H1 (cell line): Measurements from ENCODE around the gene PIGK. TPM values are rescaled to one million over a fixed set of nuclear protein-coding genes. Genes with fewer than 3 reads are reported as not detected.

Experiments used
- CTCF ChIA-PET: fragments of 300-600 bp; sonication (Branson Sonifier 250); formaldehyde crosslinking; loops from one replicate; lab custom pipeline; 2021; ENCODE audit not compliant: partially characterized antibody; lab: Charles Lee
- POLR2A ChIA-PET: fragments of 300-600 bp; sonication (Branson Sonifier 250); formaldehyde crosslinking; loops from one replicate; lab custom pipeline; 2021; ENCODE audit warnings: inconsistent platforms; ENCODE audit not compliant: partially characterized antibody; lab: Charles Lee
- DNase-seq, 2 experiments: peaks; one replicate each; pipeline versions ENCODE4 v3.0.0 to v3.0.0-alpha.2; 2010 to 2022; ENCODE audit warnings: low spot score in 2 of 2, low read depth in 1 of 2, mixed read lengths in 1 of 2
- FAIRE-seq: peaks from 2 replicates; lab custom pipeline; 2011; peaks lifted over from hg19 to GRCh38; lab: Jason Lieb, UNC
- H2AFZ ChIP-seq: 2 replicates; pipeline ENCODE4 v1.8.1; 2012; ENCODE audit warnings: low read length, inconsistent platforms
- H2AK5ac ChIP-seq: 2 replicates; pipeline ENCODE4 v1.6.1; 2013; ENCODE audit warnings: low read depth, low read length
- H2BK120ac ChIP-seq: replicated peaks from 2 replicates; pipeline ENCODE3; 2013; ENCODE audit warnings: low read depth, low read length, inconsistent platforms
- H2BK12ac ChIP-seq: 2 replicates; pipeline ENCODE4 v1.6.1; 2013; ENCODE audit warnings: low read depth, low read length
- H2BK15ac ChIP-seq: 2 replicates; pipeline ENCODE4 v1.6.1; 2013; ENCODE audit warnings: low read length
- H2BK20ac ChIP-seq: 2 replicates; pipeline ENCODE4 v1.6.1; 2013; ENCODE audit warnings: low read length
- H2BK5ac ChIP-seq: 2 replicates; pipeline ENCODE4 v1.6.1; 2013; ENCODE audit warnings: low read depth, low read length
- H3K14ac ChIP-seq: 2 replicates; pipeline ENCODE4 v1.6.1; 2013; ENCODE audit warnings: inconsistent platforms; ENCODE audit not compliant: insufficient read length
- H3K18ac ChIP-seq: 2 replicates; pipeline ENCODE4 v1.6.1; 2013; ENCODE audit warnings: low read length; ENCODE audit errors: extremely low read depth
- H3K23ac ChIP-seq: 2 replicates; pipeline ENCODE4 v1.6.1; 2013; ENCODE audit warnings: inconsistent platforms; ENCODE audit not compliant: insufficient read length
- H3K23me2 ChIP-seq: 2 replicates; pipeline ENCODE4 v1.6.1; 2013; ENCODE audit warnings: low read depth, low read length
- H3K27ac ChIP-seq: 2 replicates; pipeline ENCODE4 v1.6.1; 2011; ENCODE audit warnings: low read depth, low read length, inconsistent platforms
- H3K27me3 ChIP-seq, 4 experiments: replicated peaks in 1 of 4; 1 replicate in 1 of 4; 2 replicates in 3 of 4; pipeline versions ENCODE4 v1.6.1 to v1.8.1; 2011 to 2013; ENCODE audit warnings: low read length in 3 of 4, mild to moderate bottlenecking in 3 of 4, inconsistent platforms in 2 of 4, mixed read lengths in 2 of 4, moderate library complexity in 1 of 4; ENCODE audit not compliant: control insufficient read depth in 3 of 4, insufficient read depth in 3 of 4; ENCODE audit errors: extremely low read depth in 1 of 4
- H3K36me3 ChIP-seq, 4 experiments: 2 replicates each; pipeline versions ENCODE4 v1.6.1 to v1.8.1; 2011 to 2013; ENCODE audit warnings: mild to moderate bottlenecking in 4 of 4, low read length in 3 of 4, moderate library complexity in 2 of 4, control low read depth in 1 of 4, inconsistent platforms in 1 of 4; ENCODE audit not compliant: insufficient read depth in 4 of 4, control insufficient read depth in 2 of 4
- H3K4ac ChIP-seq: replicated peaks from 2 replicates; pipeline ENCODE3; 2013; ENCODE audit warnings: low read length, low read depth, mixed read lengths, inconsistent platforms; ENCODE audit not compliant: insufficient read length
- H3K4me1 ChIP-seq, 4 experiments: replicated peaks in 1 of 4; 1 replicate in 1 of 4; 2 replicates in 3 of 4; pipeline versions ENCODE4 v1.6.1 to v1.8.1; 2011 to 2013; ENCODE audit warnings: low read length in 3 of 4, inconsistent platforms in 2 of 4, mixed read lengths in 1 of 4; ENCODE audit not compliant: insufficient read depth in 4 of 4, control insufficient read depth in 3 of 4
- H3K4me2 ChIP-seq, 2 experiments: 2 replicates each; pipeline versions ENCODE4 v1.6.1 to v1.8.1; 2011 to 2013; ENCODE audit warnings: low read depth in 2 of 2, low read length in 2 of 2, control low read depth in 1 of 2, inconsistent platforms in 1 of 2, mild to moderate bottlenecking in 1 of 2; ENCODE audit not compliant: insufficient read depth in 1 of 2
- H3K4me3 ChIP-seq, 4 experiments: fragments of 200-600, 300-600 bp in 1 of 4; sonication (generic), shearing (Covaris generic), sonication (Bioruptor Twin) in 1 of 4; 2 replicates each; pipeline versions ENCODE4 v1.5.1 to v1.8.1; 2011 to 2016; ENCODE audit warnings: low read length in 4 of 4, low read depth in 3 of 4, control low read depth in 2 of 4, inconsistent platforms in 2 of 4, mild to moderate bottlenecking in 2 of 4, mixed read lengths in 1 of 4, moderate library complexity in 1 of 4; ENCODE audit not compliant: insufficient read depth in 2 of 4; ENCODE audit errors: extremely low read depth in 1 of 4
- H3K56ac ChIP-seq: replicated peaks from 2 replicates; pipeline ENCODE3; 2013; ENCODE audit warnings: low read depth, mild to moderate bottlenecking, mixed read lengths, low read length, inconsistent platforms; ENCODE audit not compliant: insufficient read length
- H3K79me1 ChIP-seq: 2 replicates; pipeline ENCODE4 v1.6.1; 2013; ENCODE audit warnings: low read depth, low read length, control low read depth
- H3K79me2 ChIP-seq, 2 experiments: 2 replicates each; pipeline versions ENCODE4 v1.6.1 to v1.8.1; 2012 to 2013; ENCODE audit warnings: low read length in 2 of 2, mild to moderate bottlenecking in 2 of 2, inconsistent platforms in 1 of 2; ENCODE audit not compliant: insufficient read depth in 2 of 2, control insufficient read depth in 1 of 2
- H3K9ac ChIP-seq, 4 experiments: replicated peaks in 1 of 4; 1 replicate in 1 of 4; 2 replicates in 3 of 4; pipeline versions ENCODE4 v1.6.1 to v1.8.1; 2011 to 2013; ENCODE audit warnings: low read depth in 3 of 4, low read length in 3 of 4, control low read depth in 2 of 4, mild to moderate bottlenecking in 2 of 4, moderate library complexity in 2 of 4, inconsistent platforms in 1 of 4; ENCODE audit errors: extremely low read depth in 1 of 4
- H3K9me3 ChIP-seq, 2 experiments: 2 replicates each; pipeline versions ENCODE4 v1.6.1 to v1.8.1; 2012 to 2013; ENCODE audit warnings: mild to moderate bottlenecking in 2 of 2, moderate library complexity in 2 of 2, control low read depth in 1 of 2, inconsistent platforms in 1 of 2, low read depth in 1 of 2, low read length in 1 of 2, mixed read lengths in 1 of 2; ENCODE audit not compliant: insufficient read depth in 2 of 2
- H4K20me1 ChIP-seq, 2 experiments: replicated peaks in 1 of 2; 2 replicates each; pipeline versions ENCODE3 to v1.8.1; 2011 to 2013; ENCODE audit warnings: inconsistent platforms in 2 of 2, low read length in 2 of 2, mild to moderate bottlenecking in 1 of 2; ENCODE audit not compliant: insufficient read depth in 2 of 2, control insufficient read depth in 1 of 2
- H4K5ac ChIP-seq: 2 replicates; pipeline ENCODE4 v1.6.1; 2013; ENCODE audit warnings: low read length, low read depth, mixed read lengths, inconsistent platforms; ENCODE audit not compliant: insufficient read length
- H4K8ac ChIP-seq: 2 replicates; pipeline ENCODE4 v1.8.0; 2013; ENCODE audit warnings: mild to moderate bottlenecking, moderate library complexity, low read length, inconsistent platforms; ENCODE audit not compliant: insufficient read depth; ENCODE audit errors: extremely low read depth
- H4K91ac ChIP-seq: replicated peaks from 2 replicates; pipeline ENCODE3; 2013; ENCODE audit warnings: low read length, mixed read lengths, inconsistent platforms; ENCODE audit not compliant: insufficient read length
- BRCA1 ChIP-seq: IDR thresholded peaks from 2 replicates; pipeline ENCODE4 v1.6.1; 2012; ENCODE audit warnings: low read depth, low read length, improper control_type of control experiment
- WGBS, 2 experiments: shearing (Covaris generic) in 1 of 2; methylation state at CpG; one replicate each; pipeline versions ENCODE4 v1.1.6 to v1.1.7; 2013 to 2015; ENCODE audit warnings: low lambda C conversion rate in 2 of 2, mixed read lengths in 2 of 2, inconsistent platforms in 1 of 2, low coverage in 1 of 2, missing lambda C conversion rate in 1 of 2; ENCODE audit not compliant: insufficient replicate concordance in 2 of 2, insufficient coverage in 1 of 2, insufficient read length in 1 of 2; ENCODE audit errors: extremely low coverage in 1 of 2, missing lambda C conversion rate in 1 of 2; 5-methylcytosine and 5-hydroxymethylcytosine counted together
- polyA plus RNA-seq, 7 experiments: library from polyadenylated mRNA; depleted of rRNA in 3 of 7; stranded (reverse) in 5 of 7; unstranded in 2 of 7; fragments of >200 nt in 5 of 7; fragments of 200-250 nt in 2 of 7; gene quantifications; 1 replicate in 5 of 7; 2 replicates in 1 of 7; 4 replicates in 1 of 7; pipeline versions ENCODE4 v1.2.1 to v1.2.3, GENCODE V29; 2011 to 2013; ENCODE audit warnings: missing spikeins in 2 of 7, mixed read lengths in 2 of 7
- total RNA-seq: library from RNA; stranded (reverse); fragmentation: NEBNext Ultra II Directional; extraction: Animal tissue kit (Norgen Biotek cat#: 25700); gene quantifications from 2 replicates; pipeline ENCODE4 v1.2.1, GENCODE V29; 2021

The PIGK gene
- total and polyA plus RNA-seq, 2 of the 8 experiments (the other 6 are each of a cell fraction or from before 2014, with no cell fraction given) = 5.6 to 23.2 TPM

DNA sequence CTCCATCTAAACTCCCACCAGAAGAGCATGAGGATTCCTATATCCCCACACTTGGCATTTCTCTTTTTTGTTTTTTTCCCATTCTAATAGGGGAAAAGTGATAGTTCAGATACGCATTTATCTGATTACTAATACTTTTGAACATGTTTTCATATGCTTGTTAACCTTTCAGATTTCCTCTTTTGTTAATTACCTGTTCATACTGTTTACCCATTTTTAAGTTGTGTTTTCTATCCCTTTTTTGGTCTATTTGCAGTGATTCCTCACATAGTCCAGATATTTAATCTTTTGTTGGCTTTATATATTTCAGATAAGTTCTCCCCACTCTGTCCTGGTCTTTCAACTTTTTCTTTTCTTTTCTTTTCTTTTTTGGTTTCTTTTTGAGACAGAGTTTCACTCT lies 13.6 kb upstream of the PIGK start:
- 100% methylated on average over 1 of the region's 1 CpG; no CpG with 5 or more reads in 1 of the 2 experiments for WGBS, 2 experiments
- no peaks in the 10 kb centered on the region for H3K4me1 ChIP-seq
- no peak overlapping the region for H3K23ac ChIP-seq
- no peak overlapping the region for H2BK20ac ChIP-seq
- no peaks in the 10 kb centered on the region for H3K27me3 ChIP-seq
- no peak overlapping the region for H2AFZ ChIP-seq
- no peak for FAIRE-seq
- H3K23me2 ChIP-seq = no peaks in the 10 kb centered on the region
- H3K56ac ChIP-seq = no peak overlapping the region
- no peak overlapping the region for H3K18ac ChIP-seq
- ChIA-PET CTCF (interaction anchor here (0.6 kb wide), 1 partner anchor 9 kb away, joined by 3 read pairs; no protein-coding TSS in a partner anchor), POLR2A (no interaction called here)
- no peak overlapping the region for H2BK120ac ChIP-seq
- H2BK5ac ChIP-seq = no peak overlapping the region
- no peaks in the 10 kb centered on the region for H3K79me1 ChIP-seq
- no peaks in the 10 kb centered on the region; a peak in 1 of 4 replicates for H3K9me3 ChIP-seq
- H3K4ac ChIP-seq = no peak overlapping the region
- no peaks in the 10 kb centered on the region for H3K36me3 ChIP-seq
- H3K27ac ChIP-seq = no peak overlapping the region
- no peak overlapping the region for H3K14ac ChIP-seq
- H4K5ac ChIP-seq = no peak overlapping the region
- H2AK5ac ChIP-seq = no peak overlapping the region
- H3K4me3 ChIP-seq = no peak overlapping the region
- no peak overlapping the region for H3K9ac ChIP-seq
- H3K4me2 ChIP-seq = no peak overlapping the region
- H4K20me1 ChIP-seq = no peaks in the 10 kb centered on the region
- H2BK15ac ChIP-seq = no peak overlapping the region
- H4K91ac ChIP-seq = no peak overlapping the region
- H3K79me2 ChIP-seq = no peaks in the 10 kb centered on the region
- no peak for DNase-seq
- no peak overlapping the region for H4K8ac ChIP-seq
- H2BK12ac ChIP-seq = no peak overlapping the region
- TF ChIP-seq BRCA1 = no peak
